HG02938 (cell line): Measurements from ENCODE around the gene FAM241B.

Experiments
- ATAC-seq: cut with Tn5 transposase; IDR thresholded peaks from one replicate; pipeline ENCODE4 v1.9.1; 2021; ENCODE audit warnings: mild to moderate bottlenecking, moderate library complexity; ENCODE audit not compliant: unreplicated experiment

Gene FAM241B

DNA sequence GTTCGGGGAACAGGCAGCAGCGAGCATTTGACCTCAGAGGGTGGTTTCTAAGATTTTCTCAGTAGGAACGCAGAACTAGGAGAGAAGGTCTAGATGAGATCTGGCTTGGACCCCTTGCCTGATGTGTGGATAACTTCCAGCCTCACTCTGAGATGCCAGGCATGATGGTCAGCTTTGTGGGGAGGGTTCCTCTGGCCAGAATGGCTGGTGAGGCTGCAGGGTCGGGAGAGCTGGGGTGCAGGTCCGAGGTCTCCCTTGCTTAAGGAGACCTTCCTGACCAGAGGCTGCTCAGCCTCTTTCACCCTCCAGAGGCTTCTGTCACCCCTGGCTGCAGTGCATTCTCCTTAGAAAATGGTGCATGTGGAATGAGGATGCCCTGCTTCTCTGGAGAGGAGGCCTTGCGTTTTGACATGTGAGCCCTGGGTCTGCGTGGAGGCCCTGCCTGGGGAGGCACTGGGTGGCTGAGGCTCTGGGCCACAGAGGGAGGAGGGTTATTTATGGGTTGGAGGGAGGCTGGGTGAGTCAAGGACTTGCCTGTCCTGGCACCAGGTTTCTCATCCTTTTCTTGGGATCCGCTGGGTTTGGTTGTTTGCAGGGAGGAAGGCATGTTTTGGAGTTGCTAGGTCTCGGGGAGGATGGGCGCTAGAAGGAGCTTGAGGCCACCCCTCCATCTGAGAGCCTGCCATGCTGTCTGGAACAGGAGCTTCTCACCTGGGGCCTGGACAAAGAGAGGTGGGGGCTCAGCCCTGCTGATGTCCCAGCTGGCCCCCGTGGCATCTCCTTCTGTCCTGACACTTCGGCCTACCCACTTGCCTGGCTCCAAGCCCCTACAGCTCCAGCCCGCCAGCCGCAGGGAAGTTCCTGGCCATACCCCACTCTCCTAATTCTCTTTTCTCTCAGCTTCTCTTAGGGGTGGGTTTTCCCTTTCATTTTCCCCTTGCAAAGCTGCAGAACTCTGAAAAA lies 3.9 kb downstream of the FAM241B start:
- ATAC-seq, result no peak

DNA sequence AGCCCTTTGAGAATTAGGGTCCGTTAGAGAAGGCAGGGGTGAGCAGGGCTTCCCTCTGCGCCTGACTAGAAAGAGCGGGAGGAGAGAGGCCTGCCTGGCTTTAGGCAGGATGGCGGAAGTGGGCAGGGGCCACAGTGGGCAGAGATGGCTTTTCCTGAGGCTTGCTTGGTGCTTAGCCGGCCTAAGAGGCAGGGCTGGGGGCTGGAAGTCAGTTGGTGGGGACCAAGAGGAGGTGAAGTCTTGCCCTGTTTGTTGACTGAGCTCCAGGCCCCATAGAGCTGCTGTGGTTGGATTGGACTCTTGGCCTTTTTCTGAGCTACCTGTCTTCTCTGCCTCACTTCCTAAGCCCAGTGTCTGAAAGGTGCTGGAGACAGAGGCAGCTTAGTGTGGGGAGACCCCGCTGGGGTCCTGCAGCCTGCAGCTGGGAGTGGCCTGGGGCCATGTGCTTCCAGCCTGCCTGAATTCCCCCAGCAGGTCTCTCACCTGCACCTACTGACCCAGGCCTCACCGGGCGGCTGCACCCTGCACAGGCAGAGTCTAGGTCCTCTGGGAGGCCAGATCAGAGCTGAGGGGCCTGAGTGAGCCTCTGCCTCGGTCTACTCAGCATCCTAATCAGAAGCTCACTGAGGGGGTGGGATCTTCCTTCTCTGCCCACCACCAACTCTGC lies 4.8 kb downstream of the FAM241B start:
- no peak for ATAC-seq

DNA sequence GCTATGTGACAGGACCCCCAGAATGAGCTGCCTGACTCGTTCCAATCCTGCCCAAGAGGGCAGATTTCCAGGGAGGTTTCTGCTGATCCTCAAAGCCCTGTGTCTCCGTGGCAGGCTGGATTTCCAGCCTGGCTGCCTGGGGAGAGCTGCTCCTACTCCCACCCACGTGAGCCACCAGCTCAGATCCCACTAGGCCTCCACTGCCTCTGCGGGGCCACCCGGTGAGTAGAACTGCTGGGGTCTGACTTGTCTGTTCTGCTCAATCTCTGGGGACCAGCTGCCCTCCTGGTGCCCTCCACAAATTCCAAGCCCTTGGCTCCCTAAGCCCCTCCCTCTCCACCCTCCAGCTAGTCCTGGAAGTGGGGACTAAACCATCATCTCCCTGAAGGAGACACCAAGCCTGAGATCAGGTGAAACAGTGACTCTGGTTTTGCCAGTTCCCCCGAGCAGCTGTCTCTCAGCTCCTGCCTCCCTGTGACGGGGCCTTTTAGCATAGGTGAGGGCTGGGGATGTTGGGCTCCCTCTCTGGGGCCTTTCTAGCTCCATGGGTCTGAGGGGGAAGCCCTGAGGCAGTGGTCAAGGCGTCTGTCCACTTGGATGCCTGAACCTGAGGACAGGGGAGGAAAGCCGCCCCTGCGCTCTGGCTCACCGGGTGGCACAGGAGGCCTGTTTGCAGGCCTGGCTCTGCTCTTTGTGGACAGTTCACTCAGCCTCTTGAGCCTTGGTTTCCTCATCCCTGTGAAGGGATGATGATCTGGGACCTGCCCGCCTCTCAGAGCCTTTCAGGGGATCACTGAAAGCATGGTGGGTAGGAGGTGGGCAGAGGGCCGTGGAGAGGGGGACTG lies 5.6 kb downstream of the FAM241B start:
- no peak for ATAC-seq

DNA sequence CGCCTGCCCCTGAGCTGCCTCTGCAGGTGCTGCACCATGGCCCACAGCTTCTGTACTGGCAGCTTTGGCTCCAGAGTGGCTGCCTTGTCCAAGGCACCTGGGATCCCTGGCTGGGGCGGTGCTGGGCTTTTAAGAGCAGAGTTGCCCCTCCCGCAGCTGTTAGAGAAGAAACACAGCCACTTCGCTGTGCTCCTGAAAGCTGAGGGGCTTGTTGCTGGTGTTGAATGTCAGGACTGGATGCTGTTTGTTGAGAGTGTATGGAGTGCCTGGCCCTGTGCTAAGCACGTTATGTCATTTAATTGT lies 6.2 kb downstream of the FAM241B start:
- ATAC-seq, result no peak

DNA sequence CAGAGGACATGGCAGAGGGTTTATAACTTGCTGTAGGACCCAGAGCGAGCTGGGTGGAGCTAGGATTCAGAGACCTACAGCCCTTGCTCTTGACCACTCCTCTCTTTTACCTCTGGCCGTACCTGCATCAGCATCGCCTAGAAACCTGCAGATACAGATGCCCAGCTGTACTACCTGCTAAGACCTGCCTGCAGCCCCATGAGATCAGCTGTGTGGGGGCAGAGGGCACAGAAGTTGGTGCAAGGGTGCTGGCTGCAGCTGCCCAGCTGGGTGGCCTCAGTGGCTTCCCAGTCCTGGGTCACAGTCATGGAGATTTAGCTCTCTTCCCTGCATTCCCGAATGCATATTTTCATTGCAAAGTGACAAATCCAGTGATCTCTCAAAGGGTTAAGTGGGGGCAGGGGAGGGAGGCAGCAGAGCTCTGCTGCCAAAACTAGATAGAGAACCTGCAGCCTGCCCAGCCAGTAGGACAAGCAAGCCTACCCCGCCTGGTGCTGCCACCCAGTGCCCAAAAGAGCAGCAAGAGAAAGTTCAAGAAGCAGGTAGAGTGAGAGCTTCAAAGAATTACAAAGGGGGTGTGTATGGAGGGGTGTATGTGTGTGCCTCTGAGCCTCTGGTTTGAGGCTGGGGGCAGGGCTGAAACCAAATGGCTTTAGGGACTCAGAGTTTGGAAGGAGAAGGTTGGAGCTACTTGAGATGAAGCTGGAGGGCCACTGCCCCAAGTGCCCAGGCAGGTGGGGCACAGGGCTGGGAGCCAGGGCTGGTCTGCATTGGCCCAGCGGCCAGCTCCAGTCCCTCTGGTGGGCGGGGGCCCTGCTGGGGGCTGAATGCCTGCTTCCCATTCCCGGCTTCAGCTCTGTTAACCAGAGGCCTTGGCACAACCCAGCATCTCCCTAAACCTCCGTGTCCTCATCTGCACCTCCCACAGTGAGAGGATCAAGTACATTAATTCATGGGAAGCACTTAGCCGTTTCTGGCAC lies 6.9 kb downstream of the FAM241B start:
- no peak for ATAC-seq

DNA sequence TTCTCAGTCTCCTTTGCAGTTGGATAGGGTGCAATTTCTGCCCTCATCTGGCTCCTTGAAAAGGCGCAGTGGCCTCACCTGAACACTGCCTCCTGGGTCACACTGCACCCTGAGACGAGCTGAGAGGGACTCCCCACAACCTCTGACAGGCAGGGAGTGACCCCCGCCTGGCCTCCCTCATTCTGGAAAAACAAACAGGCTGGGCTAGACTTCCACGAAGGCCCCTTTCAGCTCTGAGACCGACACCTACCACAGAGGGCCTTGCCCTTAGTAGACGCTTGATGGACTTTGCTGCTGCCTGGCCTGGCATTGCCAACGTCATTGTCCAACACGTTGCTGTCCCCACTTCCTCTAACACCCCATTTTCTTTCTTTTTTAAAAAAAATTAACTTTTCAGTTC lies 8.6 kb downstream of the FAM241B start:
- ATAC-seq, result no peak

DNA sequence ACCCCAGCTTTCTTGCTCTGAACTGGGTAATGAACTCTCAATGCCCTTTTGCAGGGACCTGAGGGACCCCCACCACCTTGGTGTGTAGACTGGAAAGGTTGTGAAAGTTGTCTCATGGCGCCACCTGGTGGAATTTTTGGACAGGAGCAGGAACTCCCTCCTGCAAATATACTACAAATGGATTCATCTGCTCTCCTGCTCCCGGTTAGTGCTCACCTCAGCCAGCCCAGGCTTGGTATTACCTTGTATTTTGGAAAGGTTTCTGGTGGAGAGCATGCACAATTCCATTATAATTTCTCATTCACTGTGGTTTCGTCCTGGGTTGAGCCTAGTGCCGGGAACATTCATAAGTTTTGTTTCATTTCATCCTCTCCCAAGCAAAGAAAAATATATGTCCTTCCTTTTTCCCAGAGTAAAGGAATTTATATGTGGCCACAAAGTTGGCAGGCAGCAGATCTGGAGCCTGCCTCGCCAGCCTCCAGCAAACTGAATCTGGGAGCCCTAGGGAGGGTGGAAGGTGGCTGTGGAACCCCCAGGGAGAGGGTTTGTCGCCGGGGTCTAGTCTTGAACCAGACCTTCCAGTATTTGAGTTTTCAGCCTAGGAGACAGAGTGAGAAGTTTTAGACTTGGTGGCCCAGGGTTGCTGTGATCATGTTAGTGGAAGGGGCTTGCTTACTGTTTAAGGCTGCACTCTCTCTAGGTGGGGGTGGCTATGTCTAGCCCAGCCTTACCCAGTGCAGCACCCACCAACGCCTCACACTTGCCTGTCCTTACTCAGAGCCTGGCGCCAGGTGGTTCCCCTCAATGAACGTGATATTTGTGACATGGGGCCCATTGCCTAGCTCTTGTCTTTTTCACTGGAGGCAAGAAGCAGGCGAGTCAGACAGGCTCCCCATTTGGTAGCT lies 9.5 kb downstream of the FAM241B start:
- no peak for ATAC-seq

DNA sequence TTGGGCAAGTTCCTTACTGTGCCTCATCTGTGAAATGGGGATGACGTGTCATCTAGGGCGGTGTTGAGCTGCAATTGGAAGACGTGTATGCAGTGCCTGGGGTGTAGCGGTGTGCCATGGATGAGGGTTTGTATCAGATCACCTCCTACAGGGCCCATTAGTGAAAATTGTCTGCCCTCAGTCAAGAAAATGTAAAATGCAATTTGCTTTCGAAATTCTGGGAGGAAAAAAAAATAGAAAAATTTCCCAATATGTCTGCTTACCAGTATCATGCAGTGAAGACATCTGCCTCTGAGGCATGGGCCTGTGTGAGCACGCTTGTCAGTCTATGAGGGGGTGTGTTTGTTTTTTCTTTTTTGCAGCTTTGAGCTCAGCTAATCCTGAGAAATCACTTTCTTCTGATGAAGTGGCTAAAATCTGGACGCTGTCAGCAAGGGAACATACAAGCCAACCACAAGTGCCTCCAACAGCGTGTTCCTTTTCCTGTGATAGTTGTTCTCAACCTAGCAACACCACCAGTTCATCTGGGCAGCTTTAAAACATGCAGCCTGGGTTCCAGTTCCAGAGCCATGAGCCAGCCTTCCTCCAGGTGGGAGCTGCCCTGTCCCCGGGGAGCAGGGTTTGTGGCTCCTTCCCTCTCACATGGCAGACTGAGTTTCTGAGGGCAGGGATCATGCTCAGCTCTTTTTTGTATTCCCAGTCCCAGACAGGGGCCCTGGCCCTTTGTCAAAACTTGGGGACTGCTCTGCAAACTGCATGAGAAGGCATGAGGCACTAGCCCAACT lies 10.3 kb downstream of the FAM241B start:
- ATAC-seq, result no peak

DNA sequence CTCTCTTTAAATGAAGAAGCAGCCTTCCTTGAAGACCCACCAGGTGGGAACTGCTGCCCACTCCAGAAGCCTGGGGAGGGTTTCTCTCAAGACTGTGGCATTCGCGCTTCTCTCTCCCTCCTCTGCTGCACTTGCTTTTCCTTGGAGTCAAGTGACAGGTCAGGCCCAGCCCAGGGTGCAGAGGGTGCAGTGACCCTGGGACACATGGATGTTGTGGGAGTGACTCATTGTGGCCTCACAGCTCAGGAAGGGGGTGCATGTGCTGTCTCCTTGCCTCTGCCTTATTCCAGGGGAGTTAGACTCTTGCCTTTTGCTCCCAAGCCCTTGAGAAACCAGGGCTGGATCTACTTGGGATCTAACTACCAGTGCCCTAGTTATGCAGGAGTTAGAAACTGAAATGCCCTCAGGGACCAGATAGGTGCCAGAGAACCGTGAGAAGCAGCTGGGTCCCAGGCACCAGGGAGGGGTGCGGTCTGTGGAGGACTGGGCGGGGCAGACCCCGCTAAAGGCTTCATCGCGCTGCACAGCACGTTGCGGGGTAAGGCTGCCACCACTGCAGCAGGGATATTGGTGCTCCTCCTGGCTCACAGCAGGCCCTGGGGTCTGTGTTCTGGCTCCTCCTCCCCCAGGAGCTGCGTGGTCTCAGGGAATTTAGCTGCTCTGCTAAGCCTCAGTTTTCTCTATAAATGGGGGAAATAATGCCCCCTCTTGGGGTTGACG lies 11.4 kb downstream of the FAM241B start:
- ATAC-seq, result no peak

DNA sequence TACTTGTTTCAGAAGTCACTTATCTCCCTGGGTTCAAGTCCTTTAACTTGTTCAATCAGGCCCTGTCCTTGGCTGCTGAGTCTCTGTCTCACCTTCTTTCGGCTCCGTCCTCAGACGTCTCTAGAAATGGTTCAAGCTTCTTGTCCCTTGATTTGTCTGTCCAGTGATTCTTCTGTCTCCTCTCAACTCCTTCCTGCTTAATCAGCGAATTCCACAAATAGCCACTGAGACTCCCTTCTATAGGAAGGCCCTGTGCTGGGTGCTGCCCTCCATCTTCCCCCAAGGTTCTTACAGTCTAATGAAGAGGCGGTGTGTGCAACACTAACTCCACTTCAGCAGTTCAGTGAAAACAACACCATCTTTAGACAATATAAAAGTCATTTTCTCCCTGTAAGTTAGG lies 12.7 kb downstream of the FAM241B start:
- ATAC-seq, result no peak

DNA sequence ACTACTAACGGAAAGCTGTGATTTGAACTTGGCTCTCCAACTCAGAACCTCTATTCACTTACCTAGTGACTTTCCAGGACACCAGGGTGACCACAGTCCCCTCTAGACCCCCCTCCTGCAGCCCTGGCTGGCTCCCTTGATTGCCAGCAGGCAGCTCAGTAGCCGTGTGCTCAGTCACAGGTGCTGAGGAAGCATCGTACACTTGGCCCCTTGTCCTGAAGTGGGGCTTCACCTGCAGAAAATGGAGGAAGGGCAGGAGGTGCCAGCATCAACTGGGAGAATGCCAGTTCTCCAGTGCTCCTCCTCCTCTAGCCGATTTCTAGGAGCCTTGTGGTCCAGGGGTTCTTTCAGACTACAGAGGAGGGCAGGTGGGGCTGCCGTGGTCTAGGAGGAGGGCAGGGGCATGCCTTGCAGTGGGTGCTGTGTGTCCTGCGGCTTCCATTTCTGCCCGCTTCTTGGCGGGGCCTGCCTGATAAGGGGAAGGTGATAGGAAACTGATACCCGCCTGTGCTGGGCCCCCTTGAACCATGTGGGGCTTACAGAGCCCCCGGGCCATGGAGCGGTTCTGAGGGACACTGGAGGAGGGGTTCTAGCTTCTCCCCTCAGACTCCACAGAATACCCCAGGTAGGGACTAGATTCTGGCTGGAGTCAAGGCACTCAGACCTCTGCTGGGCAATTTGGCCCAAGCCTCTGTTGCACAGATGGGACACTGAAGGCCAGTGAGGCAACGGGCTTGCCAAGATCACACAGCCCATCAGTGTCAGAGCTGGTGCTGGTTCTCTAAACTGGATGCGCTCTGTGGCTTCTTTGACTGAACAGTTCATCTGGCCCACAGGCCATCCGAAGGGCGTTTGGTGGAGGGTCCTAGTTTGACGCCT lies 14.0 kb downstream of the FAM241B start:
- ATAC-seq, result no peak

DNA sequence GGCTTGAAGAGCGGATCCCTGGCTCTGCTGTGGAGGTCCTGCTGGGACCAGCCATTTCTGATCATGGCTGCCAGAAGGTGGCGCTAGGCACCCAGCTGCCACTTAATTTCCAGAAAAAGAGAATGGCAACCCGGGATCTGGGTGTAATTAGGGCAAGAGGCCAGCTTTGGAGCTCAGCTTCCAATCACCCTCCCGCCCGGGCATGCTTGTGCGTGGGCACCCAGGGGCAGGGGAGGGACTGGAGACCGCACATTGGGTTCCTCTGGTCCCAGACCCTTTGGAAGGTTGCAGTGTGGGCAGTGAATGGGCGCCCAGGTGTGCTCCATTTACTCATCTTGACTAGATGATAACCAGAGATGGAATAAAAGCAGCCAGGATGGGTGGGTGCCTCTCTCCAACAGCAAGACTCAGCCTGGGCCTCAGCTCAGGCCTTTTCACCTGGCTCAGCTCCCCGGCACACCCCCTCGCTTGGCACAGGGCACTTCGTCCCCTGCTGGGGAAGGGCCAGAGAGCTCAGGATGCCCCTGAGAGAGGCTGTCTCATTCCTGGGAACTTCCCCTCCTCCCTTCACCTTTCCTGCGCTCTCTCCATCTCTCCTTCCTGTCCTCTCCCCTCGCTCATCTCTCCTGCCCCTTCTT lies 14.7 kb downstream of the FAM241B start:
- no peak for ATAC-seq

DNA sequence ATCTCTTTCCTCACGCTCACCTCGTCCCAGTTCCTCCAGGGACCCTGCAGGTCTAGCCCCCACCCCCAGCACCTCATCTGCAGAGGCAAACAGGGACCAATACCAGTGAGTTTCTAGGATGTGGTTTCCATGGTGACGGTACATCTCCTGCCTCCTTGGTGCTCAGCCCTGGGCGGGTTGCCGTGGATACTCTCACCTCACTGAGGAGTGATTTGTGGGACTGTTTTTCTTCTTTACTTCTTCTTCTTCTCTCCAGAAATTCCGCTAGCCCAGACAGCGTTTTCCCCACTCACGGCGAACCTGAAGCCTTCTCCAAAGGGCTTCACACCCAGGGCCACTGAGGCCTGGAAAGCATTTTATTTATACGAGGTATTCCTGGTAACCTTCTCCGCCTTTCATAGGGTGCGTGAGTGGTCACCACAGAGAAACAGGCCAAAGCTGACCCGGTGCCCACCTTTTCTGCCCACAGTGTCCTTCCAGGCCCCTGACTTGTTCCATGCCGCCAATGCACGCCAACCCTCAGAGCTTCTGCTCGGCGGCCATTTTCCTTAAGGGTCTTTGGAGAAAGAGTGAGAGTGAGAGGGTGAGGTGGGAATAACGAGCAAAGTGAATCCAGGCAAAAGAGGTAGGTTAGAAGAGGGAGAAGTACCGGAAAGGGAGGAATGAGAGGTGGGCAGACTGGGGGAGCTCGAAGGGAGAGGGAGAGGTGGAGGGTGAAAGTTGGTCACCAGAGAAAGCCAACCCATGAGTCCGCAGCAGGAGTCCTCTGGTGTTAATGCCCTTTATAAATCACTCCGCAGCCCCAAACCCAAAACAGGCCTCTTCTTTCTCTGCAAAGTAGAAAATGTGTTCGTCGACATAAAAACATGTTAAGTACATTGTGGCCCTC lies 15.5 kb downstream of the FAM241B start:
- ATAC-seq, result no peak

DNA sequence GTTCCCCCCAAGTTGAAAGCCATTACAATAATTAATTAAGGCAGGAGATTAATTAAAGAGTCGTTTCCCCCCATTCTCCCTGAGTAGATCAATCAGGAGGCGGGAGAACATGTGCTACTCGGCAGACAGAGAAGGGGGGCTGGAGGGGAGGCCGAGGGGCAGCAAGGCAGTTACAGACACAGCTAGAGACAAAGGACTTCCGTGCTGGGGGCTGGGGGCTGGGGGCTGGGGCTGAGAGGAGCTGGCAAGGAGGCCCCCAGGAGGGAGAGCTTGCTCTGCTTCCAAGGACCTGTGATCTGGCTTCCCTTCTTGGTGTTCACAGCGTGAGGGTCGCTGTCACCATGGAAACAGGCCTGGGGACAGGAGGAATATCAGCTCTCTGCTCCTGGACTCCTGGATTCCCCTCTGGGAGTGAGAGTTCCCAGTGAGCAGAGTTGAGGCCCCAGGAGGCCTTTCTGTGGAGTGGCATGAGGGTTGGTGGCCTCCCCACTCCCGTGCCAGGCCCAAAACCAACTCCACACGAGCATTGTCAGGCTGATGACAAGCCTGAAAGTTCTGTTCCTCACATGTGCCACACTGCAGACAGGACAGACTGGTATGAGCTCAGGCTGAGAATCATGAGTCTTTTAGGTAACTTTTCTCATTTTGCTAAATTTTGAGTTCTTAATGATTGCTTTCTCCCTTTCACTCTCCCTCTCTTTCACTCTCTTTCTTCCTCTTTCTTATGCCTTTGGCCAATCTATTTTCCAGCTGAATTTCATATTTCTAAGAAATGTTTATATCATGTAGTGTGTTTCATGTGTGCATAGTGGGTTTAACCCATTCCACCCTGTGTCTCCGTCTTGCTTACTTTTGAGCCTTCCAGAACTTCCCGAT lies 16.4 kb downstream of the FAM241B start:
- no peak for ATAC-seq

DNA sequence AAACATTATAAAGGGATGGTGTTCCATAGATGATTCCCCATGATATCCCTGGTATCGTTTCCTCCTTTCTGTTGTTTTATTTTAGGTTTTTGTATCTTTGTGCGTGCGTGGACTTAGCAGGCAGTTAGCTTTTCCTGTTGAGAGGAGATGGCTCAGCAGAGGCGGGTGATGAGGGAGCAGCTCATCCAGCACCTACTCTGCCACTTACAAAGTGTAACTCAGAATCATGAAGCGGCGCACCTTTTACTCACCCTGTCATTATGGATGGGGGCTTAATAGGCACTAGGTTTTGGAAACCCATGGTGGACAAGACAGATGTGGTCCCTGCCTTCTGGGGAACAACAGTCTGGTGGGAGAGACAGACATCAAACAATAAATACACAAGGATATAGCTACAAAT lies 17.1 kb downstream of the FAM241B start:
- no peak for ATAC-seq
